HPDE6-E6E7 (cell line): ENCODE results near the gene MOSMO.
"Not testable (repeated sequence)": the region's sequence is repeated elsewhere in the genome, so short reads cannot be mapped to it uniquely, and the experiment has no call there.

ENCODE experiments used
- DNase-seq: peaks from one replicate; pipeline ENCODE4 v3.0.0; 2011; ENCODE audit warnings: missing footprints; ENCODE audit errors: extremely low spot score

The MOSMO gene

DNA sequence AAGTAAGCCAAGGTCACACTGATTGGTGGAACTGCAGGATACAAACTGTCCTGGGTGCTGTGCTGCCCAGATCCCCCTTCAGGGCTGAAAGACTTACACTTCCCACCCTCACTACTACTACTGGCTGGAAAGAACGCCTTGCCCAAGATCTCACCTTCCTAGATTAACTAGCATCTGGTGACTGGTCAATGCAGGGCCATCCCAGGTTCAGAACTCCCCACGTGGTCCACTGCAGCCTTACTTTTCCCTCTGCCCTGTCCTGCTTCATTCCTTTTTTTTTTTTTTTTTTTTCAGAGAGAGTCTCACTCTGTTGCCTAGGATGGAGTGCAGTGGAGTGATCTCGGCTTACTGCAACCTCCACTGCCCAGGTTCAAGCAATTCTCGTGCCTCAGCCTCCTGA, 4.7 kb upstream of the MOSMO start:
- DNase-seq: no peak

DNA sequence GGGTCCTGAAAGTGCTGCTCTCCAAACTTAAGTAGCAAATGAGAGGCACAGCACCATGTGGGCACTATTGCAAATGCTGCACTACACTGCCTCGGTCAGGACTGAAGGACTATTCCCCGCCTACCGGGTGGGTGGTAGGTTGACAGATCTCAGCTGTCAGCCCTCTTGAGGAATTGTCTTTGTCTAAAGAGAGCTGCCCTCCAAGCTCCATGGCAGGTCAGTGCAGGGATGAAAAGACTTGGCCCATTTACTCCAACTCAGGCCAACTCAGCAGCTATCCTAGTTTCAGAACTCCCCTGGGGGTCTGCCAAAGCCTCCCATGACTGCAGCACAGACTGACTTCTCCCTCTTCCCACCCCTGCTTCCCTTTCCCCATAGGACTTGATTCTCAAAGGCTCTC, 3.6 kb upstream of the MOSMO start:
- DNase-seq: no peak

DNA sequence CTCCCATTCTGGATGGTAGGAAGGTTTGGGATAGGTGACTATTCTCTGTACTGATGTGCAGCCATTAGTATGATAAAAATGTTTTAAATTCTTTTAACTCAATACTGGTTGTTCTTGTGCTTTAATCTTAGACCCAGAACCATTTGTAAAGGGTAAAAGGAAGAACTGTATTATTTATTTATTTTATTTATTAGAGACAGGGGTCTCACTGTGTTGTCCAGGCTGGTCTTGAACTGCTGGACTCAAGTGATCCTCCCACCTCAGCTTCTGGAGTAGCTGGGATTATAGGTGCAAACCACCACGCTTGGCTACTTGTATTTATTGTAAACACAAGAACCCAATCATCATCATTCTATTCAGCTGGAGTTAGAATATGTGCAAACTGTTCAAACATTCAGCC, 2.2 kb upstream of the MOSMO start:
- DNase-seq: no peak

DNA sequence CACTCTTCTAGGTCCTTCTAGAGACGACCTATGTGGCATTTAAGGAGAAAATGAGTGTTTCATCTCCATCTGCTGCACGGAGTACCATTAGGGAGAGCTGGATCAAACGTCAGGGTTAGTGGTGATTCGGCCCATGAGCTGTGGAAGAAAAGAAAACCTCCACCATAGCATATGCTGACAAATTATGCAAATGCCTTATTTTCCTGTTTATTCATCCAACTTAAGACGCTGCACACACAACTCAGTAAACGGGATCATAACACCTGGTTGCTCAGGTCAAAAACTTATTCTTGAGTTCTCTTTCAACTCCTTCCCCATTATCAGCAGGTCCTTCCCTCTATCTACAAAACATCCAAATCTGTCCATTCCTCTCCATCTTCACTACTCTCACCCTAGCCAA, 1.3 kb upstream of the MOSMO start:
- no peak for DNase-seq

DNA sequence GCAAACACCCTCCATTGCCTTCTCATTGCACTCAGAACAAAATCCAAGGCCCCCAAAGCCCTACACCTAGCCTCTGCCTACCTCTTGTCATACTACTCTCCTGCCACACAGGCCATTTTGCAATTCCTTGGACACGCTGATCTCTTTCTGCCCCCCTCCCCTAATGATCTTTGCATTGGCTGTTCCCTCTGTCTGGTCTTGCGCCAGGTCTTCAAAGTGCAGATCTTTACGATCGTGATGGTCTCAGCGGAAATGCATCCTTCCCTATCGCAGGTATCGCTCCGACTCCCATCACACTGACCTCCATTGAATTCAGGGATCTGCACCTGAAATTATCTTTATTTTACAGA, 777 bp upstream of the MOSMO start:
- no peak for DNase-seq

DNA sequence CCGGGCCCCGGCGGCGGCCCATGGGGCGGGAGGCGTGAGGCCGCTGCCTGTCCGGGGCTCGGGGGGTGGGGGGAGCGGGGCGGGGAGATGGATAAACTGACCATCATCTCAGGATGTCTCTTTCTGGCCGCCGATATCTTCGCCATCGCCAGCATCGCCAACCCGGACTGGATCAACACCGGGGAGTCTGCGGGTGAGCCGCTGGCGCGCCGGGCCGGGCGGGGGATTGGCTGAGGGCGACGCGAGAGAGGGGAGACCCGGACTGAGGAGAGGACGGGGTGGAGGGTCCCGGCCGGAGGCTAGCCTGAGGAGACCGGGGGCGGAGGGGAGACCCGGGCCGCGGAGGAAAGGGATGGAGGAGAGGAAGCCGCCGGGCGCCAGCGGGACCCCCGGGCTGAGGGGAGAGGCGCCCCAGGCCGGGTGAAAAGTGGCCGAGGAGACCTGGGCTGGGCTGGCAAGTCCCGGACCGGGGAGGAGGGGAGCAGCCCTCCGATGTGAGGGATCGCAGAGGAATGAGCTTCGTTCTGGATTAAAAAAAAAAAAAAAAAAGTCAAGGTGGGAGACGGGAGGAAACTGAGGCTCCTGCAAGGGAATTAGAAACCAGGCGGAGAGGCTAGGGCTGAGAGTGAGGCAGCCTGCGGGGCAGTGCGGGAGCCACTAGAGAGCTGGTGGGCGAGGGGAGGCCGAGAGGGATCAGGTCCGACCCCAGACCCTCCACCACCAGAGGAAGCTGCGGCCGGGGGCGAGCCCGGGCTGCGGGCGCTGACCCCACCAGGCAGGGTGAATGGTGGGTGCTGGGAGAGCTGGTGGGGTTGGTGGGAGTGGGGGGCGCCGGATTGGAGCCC, 526 bp downstream of the MOSMO start:
- peak; percentile 19 for DNase-seq

GRCh38 chr16:22010902-22011301, 3.0 kb downstream of the MOSMO start:
- no peak for DNase-seq

- no peak for DNase-seq
These were observed 4.3 kb downstream of the MOSMO start for GRCh38 chr16:22012241-22012640.

DNA sequence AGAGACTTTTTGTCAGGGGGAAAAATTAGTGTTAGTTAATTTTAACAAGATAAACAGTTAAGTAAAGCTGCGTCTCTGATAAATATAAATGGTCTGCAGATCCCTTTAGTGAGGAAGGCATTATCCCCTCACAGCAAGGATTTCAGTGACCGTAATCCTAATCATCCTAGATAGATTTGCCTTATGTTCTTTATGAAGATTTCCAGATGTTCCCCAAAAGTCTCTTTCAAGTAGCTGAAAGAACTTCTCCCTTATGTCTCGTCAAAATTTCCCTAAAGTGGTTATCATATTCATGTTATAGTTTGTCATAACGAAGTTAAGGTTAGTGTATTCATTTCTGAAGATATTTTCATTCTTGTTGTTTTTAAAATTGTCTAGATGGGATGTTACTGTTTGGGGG, 5.6 kb downstream of the MOSMO start:
- DNase-seq: no peak

DNA sequence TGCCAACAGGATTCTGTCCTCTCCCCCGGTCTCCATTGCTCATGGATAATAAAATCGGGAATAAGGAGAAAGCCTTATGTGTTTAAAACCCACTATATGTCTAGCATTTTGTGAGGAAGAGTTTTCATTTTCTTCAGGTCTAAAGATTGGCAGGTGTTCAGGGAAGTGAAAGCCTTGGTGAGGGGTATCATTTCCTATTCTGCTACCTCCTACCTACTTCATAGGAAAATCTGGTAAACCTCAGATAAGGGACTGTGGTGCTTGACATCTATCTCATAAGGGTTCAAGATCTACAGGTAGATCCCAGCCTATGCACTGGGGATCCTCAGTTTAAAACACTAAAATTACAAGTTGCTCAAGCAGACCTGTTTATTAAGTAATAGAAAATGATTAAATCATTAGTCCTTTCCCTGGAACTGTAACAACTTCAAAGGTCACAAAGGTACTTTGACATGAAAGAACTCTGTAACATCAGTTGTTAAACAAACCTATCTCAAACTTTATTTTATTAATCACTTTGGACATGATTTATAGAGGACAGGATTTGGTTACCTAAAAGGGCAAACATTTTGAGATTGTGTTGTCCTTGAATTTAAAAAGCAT, 6.5 kb downstream of the MOSMO start:
- no peak for DNase-seq

DNA sequence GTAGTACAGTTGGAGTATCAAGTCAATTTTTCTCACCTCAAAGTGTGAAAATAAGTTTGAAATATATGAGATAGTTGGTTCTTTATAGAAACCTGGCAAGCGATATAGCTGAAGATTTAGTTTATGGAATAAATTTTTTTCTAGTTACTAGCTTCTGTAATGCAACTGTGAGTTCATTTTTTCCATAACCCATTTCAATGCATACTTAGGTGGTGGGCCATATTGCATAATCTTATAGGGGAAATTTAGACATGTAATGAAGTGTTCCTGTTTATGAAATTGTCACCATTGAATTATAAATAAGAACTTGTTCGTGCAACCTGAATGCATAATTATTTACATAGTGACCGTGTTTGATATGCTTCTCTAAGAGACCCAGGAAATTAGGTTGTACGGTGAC, 9.0 kb downstream of the MOSMO start:
- DNase-seq: no peak

DNA sequence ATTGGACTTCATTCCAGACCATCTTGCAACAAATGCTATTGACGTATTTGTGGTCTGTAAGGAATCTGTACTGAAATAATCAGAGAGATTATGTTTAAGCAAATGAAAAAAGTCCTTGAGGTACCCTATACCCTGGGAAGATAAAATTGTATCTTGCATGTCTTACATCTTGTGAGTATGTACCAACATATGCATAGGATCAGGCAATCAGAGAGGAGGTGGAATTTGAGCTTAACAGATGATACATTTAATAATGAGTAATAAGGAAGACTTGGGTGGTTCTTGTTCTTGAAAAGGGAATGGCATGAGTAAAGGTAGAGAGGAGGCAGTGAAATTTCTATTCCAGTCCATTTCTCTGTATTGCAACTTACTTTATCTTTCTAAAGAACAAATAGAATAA, 10.6 kb downstream of the MOSMO start:
- DNase-seq: no peak

GRCh38 chr16:22022151-22022550, 14.2 kb downstream of the MOSMO start:
- DNase-seq: no peak

DNA sequence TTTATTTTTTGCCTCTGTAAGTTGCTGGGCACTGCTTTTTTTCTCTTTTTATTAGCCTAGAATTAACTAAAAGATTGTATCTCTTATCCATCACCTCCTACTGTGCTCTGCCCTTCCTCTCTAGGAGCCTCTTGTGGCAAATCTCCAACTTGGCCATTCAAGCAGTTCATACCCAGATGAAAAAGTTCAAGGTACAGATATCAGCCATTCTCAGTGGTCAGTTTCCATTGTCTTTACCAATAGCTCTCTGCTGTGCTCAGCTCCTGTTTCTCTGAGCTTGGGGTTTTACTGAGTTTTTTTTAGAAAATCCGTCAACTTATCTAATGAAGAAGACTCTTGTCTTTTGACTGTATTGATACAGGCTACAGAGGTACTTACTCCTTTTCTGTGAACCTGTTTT, 15.6 kb downstream of the MOSMO start:
- DNase-seq: no peak

GRCh38 chr16:22024785-22025184, 16.9 kb downstream of the MOSMO start:
- not testable (repeated sequence) for DNase-seq

DNA sequence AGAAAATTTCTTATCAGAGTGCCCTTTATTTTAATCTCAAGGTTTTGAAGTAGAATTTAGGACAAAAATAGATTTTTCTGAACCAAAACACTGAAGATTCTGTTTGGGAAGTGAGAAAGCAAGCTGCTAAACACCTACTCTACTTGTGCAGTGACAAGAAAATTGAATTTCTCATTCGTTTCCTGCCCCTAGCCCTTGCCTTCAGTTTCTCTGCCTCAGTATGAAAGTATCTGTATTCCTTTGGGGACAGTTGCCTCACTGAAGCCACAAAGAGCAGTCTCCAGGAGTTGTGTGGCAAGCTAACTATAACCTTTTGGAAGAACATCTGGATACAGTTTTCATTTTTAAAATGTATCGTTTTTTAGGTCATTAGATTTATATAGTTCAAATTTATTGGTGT, 19.7 kb downstream of the MOSMO start:
- no peak for DNase-seq

DNA sequence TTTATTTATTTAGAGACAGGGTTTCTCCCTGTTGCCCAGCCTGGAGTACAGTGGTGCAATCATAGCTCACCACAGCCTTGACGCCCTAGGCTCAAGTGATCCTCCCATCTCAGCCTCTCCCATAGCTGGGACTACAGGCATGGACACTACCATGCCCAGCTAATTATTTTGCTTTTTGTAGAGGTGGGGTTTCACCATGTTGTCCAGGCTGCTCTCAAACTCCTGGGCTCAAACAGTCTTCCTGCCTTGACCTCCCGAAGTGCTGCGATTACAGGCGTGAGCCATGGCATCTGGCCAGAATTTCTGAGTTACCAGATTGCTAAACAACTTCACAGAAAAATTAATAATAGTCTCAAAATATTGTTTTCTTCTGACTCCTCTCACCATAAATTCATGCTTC, 21.7 kb downstream of the MOSMO start:
- no peak for DNase-seq

DNA sequence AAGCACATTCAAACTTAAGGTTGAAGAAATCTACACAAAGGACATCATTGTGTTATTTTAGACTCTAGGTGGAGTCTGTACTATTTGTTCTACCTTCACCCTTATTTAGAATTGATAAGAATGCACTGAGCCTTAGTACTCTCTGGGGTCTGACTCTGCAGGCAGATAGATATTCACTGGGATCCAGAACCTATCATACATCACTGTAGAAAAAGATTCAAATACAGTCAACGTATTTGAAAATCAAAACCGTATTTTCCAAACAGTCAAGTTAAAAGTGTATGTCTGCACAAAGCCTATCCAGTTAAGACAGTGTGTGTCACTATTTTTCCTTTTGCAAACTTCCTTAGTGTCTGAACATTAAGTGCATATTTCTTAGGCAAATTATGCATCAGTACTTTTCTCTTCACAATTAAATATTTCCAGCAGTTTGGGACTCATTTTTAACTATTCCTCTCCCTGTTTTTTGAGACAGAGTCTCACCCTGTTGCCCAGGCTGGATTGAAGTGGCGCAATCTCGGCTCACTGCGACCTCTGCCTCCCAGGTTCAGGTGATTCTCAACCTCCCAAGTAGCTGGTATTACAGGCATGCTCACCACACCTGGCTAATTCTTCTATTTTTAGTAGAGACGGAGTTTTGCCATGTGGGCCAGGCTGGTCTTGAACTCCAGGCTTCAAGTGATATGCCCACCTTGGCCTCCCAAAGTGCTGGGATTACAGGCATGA, 22.3 kb downstream of the MOSMO start:
- DNase-seq: no peak

- DNase-seq: no peak
These were observed 23.7 kb downstream of the MOSMO start for GRCh38 chr16:22031483-22032083.

DNA sequence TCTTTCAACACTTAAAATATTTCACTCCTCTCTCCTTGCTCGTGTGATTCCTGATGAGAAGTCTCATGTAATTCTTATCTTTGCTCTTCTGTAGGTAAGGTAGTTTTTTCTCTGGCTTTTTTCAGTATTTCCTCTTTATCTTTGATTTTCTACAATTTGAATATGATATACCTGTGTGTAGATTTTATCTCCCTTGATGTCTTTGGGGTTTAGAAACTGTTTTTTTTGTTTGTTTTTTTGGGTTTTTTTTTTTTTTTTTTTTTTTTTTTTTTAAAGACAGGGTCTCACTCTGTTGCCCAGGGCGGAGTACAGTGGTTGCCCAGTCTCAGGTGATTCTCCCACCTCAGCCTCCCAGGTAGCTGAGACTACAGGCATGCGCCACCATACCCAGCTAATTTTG, 26.6 kb downstream of the MOSMO start:
- no peak for DNase-seq

GRCh38 chr16:22035153-22035552, 27.2 kb downstream of the MOSMO start:
- DNase-seq: no peak

GRCh38 chr16:22043882-22044281, 36.0 kb downstream of the MOSMO start:
- DNase-seq: not testable (repeated sequence)

DNA sequence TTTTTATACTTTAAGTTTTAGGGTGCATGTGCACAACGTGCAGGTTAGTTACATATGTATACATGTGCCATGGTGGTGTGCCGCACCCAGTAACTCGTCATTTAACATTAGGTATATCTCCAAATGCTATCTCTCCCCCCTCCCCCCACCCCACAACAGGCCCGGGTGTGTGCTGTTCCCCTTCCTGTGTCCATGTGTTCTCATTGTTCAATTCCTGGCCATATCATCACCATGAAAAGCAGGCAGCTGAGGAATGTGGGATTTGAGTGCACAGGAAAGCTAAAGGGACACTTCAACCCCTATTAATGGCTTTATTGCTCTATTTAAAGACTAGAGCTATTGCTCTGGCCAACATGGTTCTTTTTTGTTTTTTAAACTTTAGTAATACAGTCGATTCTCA, 38.0 kb downstream of the MOSMO start:
- not testable (repeated sequence) for DNase-seq
